Measurements from ENCODE around the gene GBX2. TPM values are rescaled to one million over a fixed set of nuclear protein-coding genes. Genes with fewer than 3 reads are reported as not detected.

The GBX2 gene
- total RNA-seq, 3 donors from 2014 or later = not detected

DNA sequence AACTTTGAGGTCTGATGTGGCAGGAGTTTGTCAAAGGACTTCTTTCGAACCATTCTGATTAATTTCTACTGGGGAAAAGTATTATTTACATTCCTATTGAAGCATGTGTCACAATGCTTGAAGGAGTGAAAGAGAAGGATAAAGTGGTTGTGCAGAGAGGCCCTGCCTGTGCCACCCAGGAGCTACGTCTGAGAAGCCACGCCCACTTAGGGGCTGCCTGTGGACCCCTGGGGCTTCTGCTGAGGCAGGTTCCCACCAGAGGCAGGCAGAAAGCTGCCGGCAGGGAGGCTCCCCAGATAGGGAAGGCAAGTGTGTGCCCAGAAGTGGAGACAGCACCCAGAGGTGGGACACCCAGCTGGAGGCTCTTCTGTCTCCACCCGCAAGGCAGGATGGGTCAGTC lies 47.4 kb downstream of the GBX2 start:
- intact Hi-C loops (cut with DNase I; ENCODE audit: low total_unique reads) = no loop called here
- Histone ChIP-seq H3K4me3 (no peak overlapping the region), H3K9me3 (no peaks in the 10 kb centered on the region), H3K27me3 (no peaks in the 10 kb centered on the region), H3K27ac (no peak overlapping the region), H3K4me1 (peaks cover 0 to 3% of the 10 kb centered on the region in 2 donors), H3K36me3 (no peaks in the 10 kb centered on the region)
- TF ChIP-seq, protein P1, sequence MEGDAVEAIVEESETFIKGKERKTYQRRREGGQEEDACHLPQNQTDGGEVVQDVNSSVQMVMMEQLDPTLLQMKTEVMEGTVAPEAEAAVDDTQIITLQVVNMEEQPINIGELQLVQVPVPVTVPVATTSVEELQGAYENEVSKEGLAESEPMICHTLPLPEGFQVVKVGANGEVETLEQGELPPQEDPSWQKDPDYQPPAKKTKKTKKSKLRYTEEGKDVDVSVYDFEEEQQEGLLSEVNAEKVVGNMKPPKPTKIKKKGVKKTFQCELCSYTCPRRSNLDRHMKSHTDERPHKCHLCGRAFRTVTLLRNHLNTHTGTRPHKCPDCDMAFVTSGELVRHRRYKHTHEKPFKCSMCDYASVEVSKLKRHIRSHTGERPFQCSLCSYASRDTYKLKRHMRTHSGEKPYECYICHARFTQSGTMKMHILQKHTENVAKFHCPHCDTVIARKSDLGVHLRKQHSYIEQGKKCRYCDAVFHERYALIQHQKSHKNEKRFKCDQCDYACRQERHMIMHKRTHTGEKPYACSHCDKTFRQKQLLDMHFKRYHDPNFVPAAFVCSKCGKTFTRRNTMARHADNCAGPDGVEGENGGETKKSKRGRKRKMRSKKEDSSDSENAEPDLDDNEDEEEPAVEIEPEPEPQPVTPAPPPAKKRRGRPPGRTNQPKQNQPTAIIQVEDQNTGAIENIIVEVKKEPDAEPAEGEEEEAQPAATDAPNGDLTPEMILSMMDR (IDR thresholded peaks at IDR 0.05) = no peak
- TF ChIP-seq POLR2AphosphoS5 (IDR thresholded peaks at IDR 0.05) (no peak), POLR2A (IDR thresholded peaks at IDR 0.05) (no peak)
- no peak for DNase-seq (ENCODE audit: low spot score in 2 of 2)

DNA sequence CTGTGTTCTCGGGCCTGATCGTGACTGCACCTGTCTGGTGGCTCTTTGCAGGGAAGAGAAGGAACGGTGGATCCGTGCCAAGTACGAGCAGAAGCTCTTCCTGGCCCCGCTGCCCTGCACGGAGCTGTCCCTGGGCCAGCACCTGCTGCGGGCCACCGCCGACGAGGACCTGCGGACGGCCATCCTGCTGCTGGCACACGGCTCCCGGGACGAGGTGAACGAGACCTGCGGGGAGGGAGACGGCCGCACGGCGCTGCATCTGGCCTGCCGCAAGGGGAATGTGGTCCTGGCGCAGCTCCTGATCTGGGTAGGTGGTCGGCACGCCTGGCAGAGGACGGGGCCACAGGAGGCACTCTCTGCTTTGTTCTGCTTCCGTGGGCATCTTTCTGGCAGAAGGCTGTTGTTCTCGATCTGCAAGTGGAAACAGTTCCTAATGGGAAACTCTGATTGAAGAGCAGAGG lies 48.0 kb downstream of the GBX2 start:
- Histone ChIP-seq H3K27me3 (no peaks in the 10 kb centered on the region), H3K4me1 (peaks cover 0 to 3% of the 10 kb centered on the region in 2 donors), H3K4me3 (no peak overlapping the region), H3K36me3 (no peaks in the 10 kb centered on the region), H3K9me3 (no peaks in the 10 kb centered on the region), H3K27ac (no peak overlapping the region)
- intact Hi-C loops (cut with DNase I; ENCODE audit: low total_unique reads) = no loop called here
- no peak for DNase-seq (ENCODE audit: low spot score in 2 of 2)
- no peak for TF ChIP-seq POLR2A (IDR thresholded peaks at IDR 0.05)

DNA sequence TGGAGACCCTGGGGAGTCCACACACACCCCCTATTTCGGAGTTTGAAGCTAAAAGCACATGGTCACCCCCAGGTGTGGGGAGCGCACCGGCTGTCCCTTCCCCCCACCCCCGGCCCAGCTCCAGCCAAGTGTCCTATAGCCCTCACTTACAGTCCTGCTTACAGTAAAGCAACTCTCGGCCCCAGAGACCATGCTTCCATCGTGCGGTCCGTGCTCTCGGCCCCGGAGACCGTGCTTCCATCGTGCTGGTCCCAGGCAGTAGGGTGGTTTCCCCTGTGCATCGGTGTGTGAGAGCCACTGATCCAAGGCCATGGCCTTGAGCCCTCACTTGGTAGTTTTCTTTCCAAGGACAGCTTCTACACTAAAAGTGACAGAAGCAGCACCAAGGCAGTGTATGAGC lies 48.7 kb downstream of the GBX2 start:
- Histone ChIP-seq H3K27ac (no peak overlapping the region), H3K9me3 (no peaks in the 10 kb centered on the region), H3K4me1 (peaks cover 0 to 3% of the 10 kb centered on the region in 2 donors), H3K27me3 (no peaks in the 10 kb centered on the region), H3K4me3 (no peak overlapping the region), H3K36me3 (no peaks in the 10 kb centered on the region)
- DNase-seq (ENCODE audit: low spot score in 2 of 2) = no peak
- intact Hi-C loops (cut with DNase I; ENCODE audit: low total_unique reads) = no loop called here
- TF ChIP-seq, protein P1 (IDR thresholded peaks at IDR 0.05) = no peak
- no peak for TF ChIP-seq POLR2AphosphoS5 (IDR thresholded peaks at IDR 0.05)
- TF ChIP-seq POLR2A (IDR thresholded peaks at IDR 0.05) = no peak

DNA sequence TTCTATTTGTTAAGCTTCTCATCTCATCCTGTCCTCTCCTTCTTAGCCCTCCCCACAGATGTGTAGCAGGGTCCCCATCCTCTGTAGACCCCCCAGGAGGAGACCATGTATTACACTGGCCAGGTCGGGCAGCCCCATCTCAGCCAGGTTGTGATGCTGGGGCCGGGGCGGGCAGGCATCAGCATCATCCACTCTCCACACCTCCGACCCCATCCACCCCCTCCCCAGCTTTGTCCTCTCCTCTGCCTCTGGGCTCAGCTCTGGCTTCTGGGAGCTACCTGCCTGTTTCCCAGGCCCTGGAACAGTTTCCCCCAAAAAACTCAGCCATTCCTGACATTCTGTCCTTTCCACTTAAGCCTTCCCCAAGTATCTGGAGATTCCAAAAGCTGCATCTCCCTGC lies 49.2 kb downstream of the GBX2 start:
- DNase-seq (ENCODE audit: low spot score in 2 of 2) = no peak
- no peak for TF ChIP-seq POLR2AphosphoS5 (IDR thresholded peaks at IDR 0.05)
- TF ChIP-seq POLR2A (IDR thresholded peaks at IDR 0.05) = no peak
- TF ChIP-seq, protein P1 (IDR thresholded peaks at IDR 0.05) = no peak
- Histone ChIP-seq H3K9me3 (no peaks in the 10 kb centered on the region), H3K27ac (no peak overlapping the region), H3K27me3 (no peaks in the 10 kb centered on the region), H3K36me3 (no peaks in the 10 kb centered on the region), H3K4me3 (no peak overlapping the region), H3K4me1 (peaks cover 0 to 3% of the 10 kb centered on the region in 2 donors)
- intact Hi-C loops (cut with DNase I; ENCODE audit: low total_unique reads) = no loop called here

DNA sequence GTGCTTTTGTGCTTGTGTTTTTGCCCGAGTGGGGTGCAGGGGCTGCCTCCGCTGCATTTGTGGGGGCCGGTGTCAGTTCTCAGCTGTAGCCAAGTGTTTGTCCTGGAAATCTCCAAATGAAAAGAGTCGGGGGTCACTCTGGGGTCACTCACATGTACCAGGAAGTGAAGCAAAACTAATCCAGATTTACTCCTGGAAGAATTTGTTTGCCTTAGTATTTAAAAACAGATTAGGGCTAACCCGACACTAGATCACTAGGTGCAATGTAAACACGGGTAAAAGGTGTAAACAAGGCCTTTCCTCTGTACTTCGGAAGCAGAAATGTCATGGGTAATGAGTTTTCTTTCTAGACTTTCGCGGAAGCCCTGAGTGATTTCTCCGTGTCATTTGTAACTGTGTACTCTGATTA lies 50.3 kb downstream of the GBX2 start:
- H3K9me3 ChIP-seq = no peaks in the 10 kb centered on the region

More for the DNA sequence above, 50.3 kb downstream of the GBX2 start:
- intact Hi-C loops (cut with DNase I; ENCODE audit: low total_unique reads) = no loop called here
- Histone ChIP-seq H3K4me1 (peaks cover 0 to 3% of the 10 kb centered on the region in 2 donors), H3K27ac (no peak overlapping the region), H3K36me3 (no peaks in the 10 kb centered on the region), H3K27me3 (no peaks in the 10 kb centered on the region), H3K4me3 (no peak overlapping the region)
- TF ChIP-seq POLR2AphosphoS5 (IDR thresholded peaks at IDR 0.05) (no peak), POLR2A (IDR thresholded peaks at IDR 0.05) (no peak)
- TF ChIP-seq, protein P1 (IDR thresholded peaks at IDR 0.05) = no peak
- no peak for DNase-seq (ENCODE audit: low spot score in 2 of 2)
